Measurements from ENCODE around the gene CTNNBL1.
"Not testable (repeated sequence)": the region's sequence is repeated elsewhere in the genome, so short reads cannot be mapped to it uniquely, and the experiment has no call there.

CTNNBL1 gene

GRCh38 chr20:37849156-37849555, 155.3 kb downstream of the CTNNBL1 start:
- no peak for DNase-seq (ENCODE audit: low read depth in 2 of 3, low spot score in 2 of 3)

DNA sequence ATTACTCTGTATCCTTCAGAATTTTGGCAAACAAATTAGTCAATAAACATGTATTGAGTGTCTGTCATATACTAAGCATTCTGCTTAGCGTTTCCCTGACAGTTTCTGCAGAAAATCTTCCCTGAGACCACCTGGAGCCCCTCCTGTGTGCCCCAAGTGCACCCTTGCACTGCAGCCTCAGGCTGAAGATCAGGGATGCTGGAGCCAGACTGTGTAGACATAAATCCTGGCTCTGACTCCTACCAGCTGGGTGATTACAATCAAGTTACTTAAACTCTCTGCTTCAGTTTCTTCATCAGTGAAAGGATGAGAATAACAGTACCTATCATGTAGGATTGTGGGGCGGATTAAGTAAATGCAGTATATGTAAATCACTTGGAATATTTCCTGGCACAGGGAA, 155.7 kb downstream of the CTNNBL1 start:
- no peak for DNase-seq (ENCODE audit: low read depth in 2 of 3, low spot score in 2 of 3)

- DNase-seq (ENCODE audit: low read depth in 2 of 3, low spot score in 2 of 3), result no peak
These were observed 156.3 kb downstream of the CTNNBL1 start for GRCh38 chr20:37850036-37850592.

- DNase-seq (ENCODE audit: low read depth in 2 of 3, low spot score in 2 of 3), result no peak
These were observed 157.0 kb downstream of the CTNNBL1 start for GRCh38 chr20:37850724-37851355.

DNA sequence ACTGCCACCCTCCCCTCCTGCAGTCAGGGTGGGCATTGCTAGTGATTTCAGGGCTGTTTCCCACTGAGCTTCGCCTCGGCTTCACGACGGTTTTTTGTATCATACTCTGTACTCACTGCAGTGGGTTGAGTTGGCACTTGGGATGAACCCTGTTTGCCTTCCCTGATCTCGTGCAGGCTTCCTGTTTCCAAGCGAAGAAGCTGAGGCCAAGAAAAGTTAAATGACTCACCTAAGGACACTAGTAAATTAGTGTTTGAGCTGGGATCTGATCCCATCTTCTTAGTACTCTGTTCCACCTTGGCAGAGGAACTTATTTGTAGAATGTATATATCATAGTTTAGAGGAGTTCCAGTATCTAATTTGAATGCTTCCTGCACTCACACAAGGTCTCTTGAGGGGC, 158.8 kb downstream of the CTNNBL1 start:
- DNase-seq (ENCODE audit: low read depth in 2 of 3, low spot score in 2 of 3), result no peak

- no peak for DNase-seq (ENCODE audit: low read depth in 2 of 3, low spot score in 2 of 3)
These were observed 160.1 kb downstream of the CTNNBL1 start for GRCh38 chr20:37853823-37854375.

DNA sequence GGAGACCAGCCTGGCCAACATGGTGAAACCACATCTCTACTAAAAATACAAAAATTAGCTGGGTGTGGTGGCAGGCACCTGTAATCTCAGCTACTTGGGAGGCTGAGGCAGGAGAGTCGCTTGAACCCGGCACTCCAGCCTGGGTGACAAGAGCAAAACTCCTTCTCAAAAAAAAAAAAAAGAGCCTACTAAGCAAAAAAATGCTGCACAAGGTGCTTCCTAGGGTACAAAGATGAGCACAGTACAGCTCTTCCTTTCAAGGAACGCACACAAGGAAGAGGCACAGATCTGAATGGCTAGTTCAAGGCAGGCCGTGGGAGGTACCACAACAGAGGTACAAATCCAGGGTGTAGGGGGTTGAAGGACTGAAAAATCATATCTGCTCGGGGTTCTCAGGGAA, 162.2 kb downstream of the CTNNBL1 start:
- DNase-seq (ENCODE audit: low read depth in 2 of 3, low spot score in 2 of 3), result not testable (repeated sequence)

- no peak for DNase-seq (ENCODE audit: low read depth in 2 of 3, low spot score in 2 of 3)
These were observed 163.3 kb downstream of the CTNNBL1 start for GRCh38 chr20:37856932-37857660.

DNA sequence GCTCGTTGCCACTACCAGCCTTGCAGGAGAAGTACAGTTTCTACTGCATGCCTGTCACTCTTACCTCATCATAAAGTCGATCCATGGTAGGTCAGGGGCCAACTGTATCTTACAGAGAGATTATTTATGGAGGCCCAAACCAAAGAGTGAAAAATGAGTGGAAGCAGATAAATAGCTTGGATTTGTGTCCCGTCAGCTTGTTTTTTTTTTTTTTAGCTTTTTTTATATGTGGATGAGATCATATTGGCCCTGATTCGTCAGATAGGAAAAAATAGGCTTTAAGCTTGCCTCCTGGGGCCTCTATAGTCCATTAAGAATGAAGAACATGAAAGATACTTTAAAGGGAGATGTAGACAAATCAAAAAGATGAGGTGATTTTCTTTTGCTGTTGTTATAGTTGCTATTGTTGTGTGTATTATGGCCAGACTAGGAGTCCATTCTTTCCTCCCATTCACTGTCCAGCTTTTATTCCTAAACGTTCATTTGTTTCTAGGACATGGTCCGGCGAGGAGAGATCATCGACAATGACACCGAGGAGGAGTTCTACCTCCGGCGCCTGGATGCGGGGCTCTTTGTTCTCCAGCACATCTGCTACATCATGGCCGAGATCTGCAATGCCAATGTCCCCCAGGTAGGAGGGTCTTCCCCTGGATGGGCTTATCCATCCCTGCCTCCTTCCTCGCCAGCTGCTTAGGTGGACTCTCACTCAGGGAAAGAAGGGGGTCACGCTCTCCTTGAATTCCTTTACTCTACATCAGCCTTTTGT, 165.8 kb downstream of the CTNNBL1 start:
- no peak for DNase-seq (ENCODE audit: low read depth in 2 of 3, low spot score in 2 of 3)

GRCh38 chr20:37863289-37863688, 169.5 kb downstream of the CTNNBL1 start:
- no peak for DNase-seq (ENCODE audit: low read depth in 2 of 3, low spot score in 2 of 3)

- DNase-seq (ENCODE audit: low read depth in 2 of 3, low spot score in 2 of 3), result no peak
These were observed 170.5 kb downstream of the CTNNBL1 start for GRCh38 chr20:37864298-37864697.

DNA sequence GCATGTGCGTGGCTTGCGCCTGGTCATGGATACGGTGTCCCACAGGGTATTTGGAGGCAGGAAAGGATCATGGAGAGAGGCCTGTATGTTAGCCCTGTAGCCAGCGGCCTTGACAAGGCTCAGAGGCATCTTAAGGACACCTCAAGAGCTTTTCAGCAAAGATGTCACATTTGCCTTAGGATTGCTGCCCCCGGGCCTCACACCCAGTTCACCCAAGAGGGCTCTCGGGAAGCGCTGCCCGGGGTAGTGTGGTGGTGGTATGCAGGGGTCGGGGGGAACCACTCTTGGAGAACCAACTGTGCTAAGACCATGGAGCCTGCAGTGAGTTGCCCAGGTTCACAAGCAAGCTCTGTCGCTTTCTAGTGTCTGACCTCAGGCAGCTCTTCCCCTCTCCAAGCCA, 172.2 kb downstream of the CTNNBL1 start:
- DNase-seq (ENCODE audit: low read depth in 2 of 3, low spot score in 2 of 3), result no peak

DNA sequence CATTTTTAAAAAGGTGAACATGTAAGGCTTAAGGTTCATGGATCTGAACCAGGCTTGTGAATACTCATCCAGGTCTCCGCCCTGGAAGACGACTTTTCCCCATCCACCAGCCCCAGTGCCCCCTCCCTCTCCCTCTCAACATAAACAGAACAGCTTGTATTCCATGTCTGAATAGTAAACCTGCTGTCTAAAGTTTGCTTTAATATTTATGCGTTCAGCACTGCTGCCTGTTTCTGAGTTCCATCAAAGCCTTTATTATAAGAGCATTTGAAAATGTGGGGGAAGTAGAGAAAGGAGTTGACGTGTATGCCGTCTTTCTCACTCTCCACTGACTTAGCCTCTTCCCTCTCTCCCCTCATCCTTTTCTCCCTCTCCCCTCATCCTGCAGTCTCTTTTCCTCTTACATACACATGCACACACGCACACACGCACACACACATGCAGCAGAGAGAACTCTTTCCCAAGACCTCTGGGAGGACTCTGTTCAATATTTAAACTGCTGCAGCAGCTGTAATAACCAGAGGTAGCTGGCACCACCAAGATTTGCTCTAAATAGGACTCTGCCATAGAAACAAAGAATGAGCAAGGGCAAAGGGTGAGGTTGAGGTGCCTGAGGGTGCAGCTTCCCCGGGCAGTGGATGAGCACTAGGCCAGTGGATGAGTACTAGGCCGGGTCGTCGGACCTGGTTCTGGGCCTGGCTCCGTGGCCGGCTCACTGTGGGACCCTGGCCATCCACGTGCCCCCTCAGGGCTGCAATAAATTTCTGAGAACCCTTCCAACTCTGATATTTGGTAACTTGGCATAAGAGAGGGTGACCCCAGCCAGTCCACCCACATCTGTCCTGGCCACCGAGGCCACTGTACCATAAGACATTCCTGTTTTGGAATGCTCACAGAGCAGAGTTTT, 173.7 kb downstream of the CTNNBL1 start:
- DNase-seq (ENCODE audit: low read depth in 2 of 3, low spot score in 2 of 3), result no peak

DNA sequence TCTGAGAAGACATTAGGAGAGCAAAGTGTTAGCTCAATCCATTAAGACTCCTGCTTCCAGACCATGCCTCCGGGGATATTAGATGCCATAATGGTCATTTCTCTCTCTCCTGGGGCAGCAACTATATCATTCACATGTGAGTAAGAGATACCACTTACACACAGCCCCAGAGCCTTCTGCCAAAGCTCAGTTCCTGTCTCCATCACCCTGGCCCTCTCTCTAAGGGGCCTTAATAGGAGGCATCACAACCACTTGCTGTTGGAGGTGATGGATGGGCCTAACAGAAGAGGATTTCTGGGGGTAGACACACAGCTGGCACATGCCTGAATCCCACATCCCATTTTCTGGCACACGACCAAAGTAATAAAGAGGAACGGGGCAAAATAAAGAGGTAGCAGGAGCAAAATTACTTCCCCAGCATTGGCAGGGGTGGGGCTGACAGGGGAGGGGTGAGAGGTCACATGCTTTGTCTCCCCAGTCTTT, 175.1 kb downstream of the CTNNBL1 start:
- no peak for DNase-seq (ENCODE audit: low read depth in 2 of 3, low spot score in 2 of 3)

DNA sequence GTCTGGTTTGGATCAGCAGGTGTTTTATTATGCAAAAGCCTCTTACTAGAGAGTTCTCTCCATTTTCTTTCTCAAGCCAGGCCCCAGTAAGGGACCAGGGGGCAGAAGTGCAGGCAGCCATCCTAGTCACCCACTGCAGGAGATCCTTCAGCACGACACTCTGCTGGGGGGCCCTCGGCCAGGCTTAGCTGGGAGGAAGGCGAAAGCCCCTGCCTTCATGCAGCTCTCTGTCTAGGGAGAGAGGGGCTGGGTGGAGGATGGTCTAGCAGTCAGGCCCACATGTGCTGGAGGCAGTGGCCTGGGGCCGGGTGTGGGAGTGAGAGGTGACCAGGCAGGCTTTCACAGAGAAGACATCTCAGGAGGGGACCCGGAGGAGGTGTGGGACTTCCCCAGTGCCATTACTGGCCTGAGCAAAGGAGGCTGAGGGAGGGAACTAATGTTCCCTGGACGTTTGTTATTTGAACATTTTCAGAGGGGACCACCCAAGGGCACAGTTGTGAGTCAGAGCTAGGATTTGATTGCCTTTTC, 175.6 kb downstream of the CTNNBL1 start:
- no peak for DNase-seq (ENCODE audit: low read depth in 2 of 3, low spot score in 2 of 3)

DNA sequence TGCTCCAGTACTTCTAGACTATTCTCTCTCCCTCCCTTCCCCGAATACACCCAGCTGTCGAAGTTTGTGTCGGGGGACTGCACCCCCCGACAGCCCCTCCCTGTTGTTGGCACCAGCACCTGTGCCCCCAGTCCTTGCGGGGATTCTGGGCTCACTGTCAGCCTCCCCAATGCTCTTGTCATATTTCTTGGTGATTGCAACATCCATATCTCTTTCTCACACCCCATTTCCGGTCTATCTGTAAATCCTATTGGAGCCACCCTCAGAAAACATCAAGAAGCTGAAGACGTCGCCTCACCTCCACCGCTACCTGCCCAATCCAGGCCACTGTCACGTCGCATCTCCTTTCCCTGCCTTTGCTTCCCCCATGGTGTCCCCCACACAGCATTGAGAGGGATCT, 176.5 kb downstream of the CTNNBL1 start:
- DNase-seq (ENCODE audit: low read depth in 2 of 3, low spot score in 2 of 3), result no peak

DNA sequence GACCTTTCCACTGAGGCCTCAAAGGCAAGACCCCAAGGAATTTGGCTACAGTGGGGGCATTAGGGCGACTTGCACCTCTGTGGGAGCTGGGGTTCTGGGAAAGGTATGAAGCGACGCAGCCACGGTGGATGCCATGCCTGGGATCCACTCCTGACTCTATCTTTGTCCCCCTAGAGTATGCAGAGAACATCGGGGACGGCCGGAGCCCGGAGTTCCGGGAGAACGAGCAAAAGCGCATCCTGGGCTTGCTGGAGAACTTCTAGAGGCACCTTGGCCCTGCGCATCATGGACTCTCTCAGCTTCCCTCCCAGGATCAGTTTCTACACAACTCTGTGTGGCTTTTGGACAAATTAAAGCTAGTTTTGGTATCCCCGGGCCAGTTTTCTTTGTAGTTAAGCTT, 177.9 kb downstream of the CTNNBL1 start:
- no peak for DNase-seq (ENCODE audit: low read depth in 2 of 3, low spot score in 2 of 3)

DNA sequence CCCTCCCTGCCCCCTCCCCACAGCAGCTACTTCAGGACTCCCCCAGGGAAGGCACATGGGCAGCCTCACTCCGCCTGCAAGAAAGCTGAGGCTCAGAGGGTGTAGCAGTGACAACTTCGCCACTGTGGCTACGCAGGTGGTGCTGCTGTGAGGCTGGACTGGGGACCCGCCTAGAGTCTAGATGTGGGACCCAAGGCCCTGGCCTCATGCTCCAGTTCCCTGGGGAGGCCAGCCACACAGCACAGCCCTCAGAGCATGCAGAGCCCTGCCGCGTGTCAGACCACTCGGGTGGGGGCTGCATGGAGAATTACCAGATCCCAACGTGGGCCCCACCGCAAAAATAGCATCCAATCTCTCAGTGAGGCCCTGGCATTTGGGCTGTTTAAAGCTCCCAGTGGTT, 178.3 kb downstream of the CTNNBL1 start:
- no peak for DNase-seq (ENCODE audit: low read depth in 2 of 3, low spot score in 2 of 3)

DNA sequence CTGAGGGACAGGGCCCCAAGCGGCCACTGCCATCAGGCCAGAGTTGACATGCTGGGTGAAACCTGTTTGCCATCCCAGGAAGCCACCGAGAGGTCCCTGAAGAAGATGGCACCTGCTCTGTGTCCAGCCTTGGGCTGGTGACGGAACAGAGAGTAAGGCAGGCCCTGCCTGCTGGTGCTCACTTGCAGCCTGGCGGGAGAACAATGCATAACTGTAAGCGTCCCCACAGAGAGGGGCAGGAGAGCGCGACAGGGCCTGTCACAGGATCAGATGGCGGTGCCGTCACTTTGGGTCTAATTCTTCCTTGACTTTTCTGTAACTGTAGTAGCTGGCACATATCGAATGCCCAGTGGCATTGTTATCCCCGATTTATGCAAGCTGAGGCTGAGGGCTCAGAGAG, 180.1 kb downstream of the CTNNBL1 start:
- no peak for DNase-seq (ENCODE audit: low read depth in 2 of 3, low spot score in 2 of 3)
